Measurements from ENCODE around the gene SLC16A10.

- TF ChIP-seq EZH2 (IDR thresholded peaks at IDR 0.05) (no peak), POLR2AphosphoS5 (IDR thresholded peaks at IDR 0.05; ENCODE audit: borderline replicate concordance, low read depth, low read length) (no peak)
Observed at GRCh38 chr6:111219785-111220184, 132.5 kb downstream of the SLC16A10 start.
